Measurements from ENCODE around the gene PHF21B.

- TF ChIP-seq CTCF (IDR thresholded peaks at IDR 0.05) (no peak), POLR2A (IDR thresholded peaks at IDR 0.05) (no peak)
These were observed 13.2 kb downstream of the PHF21B start for GRCh38 chr22:44996648-44997047.

Measured in sigmoid colon (tissue), 3 donors.